HepG2 (cell line): Measurements from ENCODE around the gene MAPK8. TPM values are rescaled to one million over a fixed set of nuclear protein-coding genes. Genes with fewer than 3 reads are reported as not detected.

Experiments used
- ATAC-seq: fragments of 200-7000 bp; cut with Tn5 transposase; 3 replicates; pipeline ENCODE4 v1.9.1; 2020; ENCODE audit warnings: mild to moderate bottlenecking, moderate library complexity
- BruUV-seq: library from RNA; stranded (reverse); fragments of 400-500 nt; replicated peaks from 2 replicates; lab custom pipeline; 2021; lab: Mats Ljungman, UMichigan
- CTCF ChIA-PET: fragments of 300-600 bp; formaldehyde crosslinking; extraction: SDS; loops from one replicate; lab custom pipeline; 2021; ENCODE audit warnings: low total read pairs, inconsistent platforms, low intra/inter-chr PET ratio; lab: Yijun Ruan, JAX
- POLR2A ChIA-PET: fragments of 350-600 bp; sonication (Branson Sonifier 250); formaldehyde crosslinking; loops from one replicate; lab custom pipeline; 2020; ENCODE audit warnings: antibody characterized with exemption, inconsistent platforms; lab: Yijun Ruan, JAX
- DNase-seq: peaks from one replicate; pipeline ENCODE4 v3.0.0-alpha.2; 2015; ENCODE audit warnings: low spot score
- FAIRE-seq: peaks from 3 replicates; lab custom pipeline; 2011; peaks lifted over from hg19 to GRCh38; lab: Jason Lieb, UNC
- H2AFZ ChIP-seq: one replicate; pipeline ENCODE4 v1.6.1; 2011; ENCODE audit warnings: low read length, inconsistent platforms
- H3K27ac ChIP-seq: fragments of 300-600 bp; 3 replicates; pipeline ENCODE4 v1.8.0; 2011; ENCODE audit warnings: mixed run types, mild to moderate bottlenecking, mixed read lengths, low read length, inconsistent platforms; ENCODE audit not compliant: insufficient read depth; ENCODE audit errors: extremely low read length
- H3K27me3 ChIP-seq, 2 experiments: fragments of 200-600 bp in 1 of 2; 2 replicates in 1 of 2; 3 replicates in 1 of 2; pipeline versions ENCODE4 v1.6.0 to v1.8.0; 2011; ENCODE audit warnings: low read length in 2 of 2, mild to moderate bottlenecking in 2 of 2, moderate library complexity in 2 of 2, inconsistent platforms in 1 of 2; ENCODE audit not compliant: insufficient read depth in 2 of 2, control insufficient read depth in 1 of 2
- H3K36me3 ChIP-seq, 2 experiments: fragments of 200-600 bp in 1 of 2; replicated peaks in 1 of 2; 2 replicates in 1 of 2; 3 replicates in 1 of 2; pipeline versions ENCODE4 v1.5.1 to v1.8.0; 2011; ENCODE audit warnings: low read length in 2 of 2, inconsistent platforms in 1 of 2; ENCODE audit not compliant: insufficient read depth in 2 of 2, control insufficient read depth in 1 of 2
- H3K4me1 ChIP-seq: 2 replicates; pipeline ENCODE4 v1.5.1; 2012; ENCODE audit warnings: low read length, inconsistent platforms; ENCODE audit not compliant: insufficient read depth
- H3K4me2 ChIP-seq: 2 replicates; pipeline ENCODE4 v1.6.0; 2011; ENCODE audit warnings: low read depth, low read length, inconsistent platforms
- H3K4me3 ChIP-seq, 3 experiments: fragments of 200-600 bp in 1 of 3; sonication (generic), shearing (Covaris generic) in 1 of 3; replicated peaks in 1 of 3; 2 replicates each; pipeline ENCODE4 v1.5.1; 2011 to 2016; ENCODE audit warnings: low read length in 3 of 3, inconsistent platforms in 2 of 3, low read depth in 2 of 3, mild to moderate bottlenecking in 2 of 3, control low read depth in 1 of 3, mixed read lengths in 1 of 3; ENCODE audit not compliant: insufficient read depth in 1 of 3
- H3K79me2 ChIP-seq: one replicate; pipeline ENCODE4 v1.6.1; 2011; ENCODE audit warnings: low read length, inconsistent platforms; ENCODE audit not compliant: insufficient read depth
- H3K9ac ChIP-seq: 2 replicates; pipeline ENCODE4 v1.6.0; 2011; ENCODE audit warnings: mild to moderate bottlenecking, low read depth, low read length, inconsistent platforms; ENCODE audit not compliant: insufficient read depth
- H3K9me3 ChIP-seq: 2 replicates; pipeline ENCODE4 v1.5.1; 2012; ENCODE audit warnings: mild to moderate bottlenecking, low read length
- H4K20me1 ChIP-seq: 2 replicates; pipeline ENCODE4 v1.6.0; 2011; ENCODE audit warnings: inconsistent platforms, mild to moderate bottlenecking, low read length, moderate library complexity; ENCODE audit not compliant: insufficient read depth
- CENPX ChIP-seq: sonication (generic); formaldehyde crosslinking; IDR thresholded peaks from 2 replicates; pipeline ENCODE4 v1.9.0; 2021; ENCODE audit warnings: mild to moderate bottlenecking, missing genetic modification reagents, moderate library complexity
- IRF9 ChIP-seq: sonication (generic); formaldehyde crosslinking; IDR thresholded peaks from 2 replicates; pipeline ENCODE4 v1.8.0; 2022; ENCODE audit warnings: missing genetic modification reagents, mild to moderate bottlenecking, borderline replicate concordance
- KLF16 ChIP-seq, 2 experiments: sonication (generic) in 1 of 2; formaldehyde crosslinking in 1 of 2; IDR thresholded peaks; 2 replicates each; pipeline versions ENCODE4 v1.6.1 to v1.8.0; 2016 to 2023; ENCODE audit warnings: missing genetic modification reagents in 2 of 2, missing compliant biosample characterization in 1 of 2
- ONECUT2 ChIP-seq: sonication (generic); formaldehyde crosslinking; IDR thresholded peaks from 2 replicates; pipeline ENCODE4 v1.4.0; 2020; ENCODE audit warnings: missing genetic modification reagents
- SMAD3 ChIP-seq: sonication (generic); formaldehyde crosslinking; IDR thresholded peaks from 2 replicates; pipeline ENCODE4 v1.4.0; 2020; ENCODE audit warnings: missing genetic modification reagents
- ZNF292 ChIP-seq: sonication (generic); formaldehyde crosslinking; IDR thresholded peaks from 2 replicates; pipeline ENCODE4 v1.8.1; 2022; ENCODE audit warnings: mild to moderate bottlenecking, low read depth, missing genetic modification reagents, borderline replicate concordance
- ZNF354B ChIP-seq: sonication (generic); formaldehyde crosslinking; IDR thresholded peaks from 2 replicates; pipeline ENCODE4 v1.8.0; 2022; ENCODE audit warnings: mild to moderate bottlenecking, missing genetic modification reagents
- ZNF512 ChIP-seq: sonication (generic); formaldehyde crosslinking; IDR thresholded peaks from 2 replicates; pipeline ENCODE4 v1.4.0; 2020; ENCODE audit warnings: mild to moderate bottlenecking, missing genetic modification reagents
- ZNF547 ChIP-seq: sonication (generic); formaldehyde crosslinking; IDR thresholded peaks from 2 replicates; pipeline ENCODE4 v1.5.1; 2020; ENCODE audit warnings: mild to moderate bottlenecking, missing genetic modification reagents
- WGBS: methylation state at CpG from one replicate; pipeline ENCODE4 v1.1.6; 2017; ENCODE audit warnings: low lambda C conversion rate; 5-methylcytosine and 5-hydroxymethylcytosine counted together
- in situ Hi-C: cut with HindIII; loops from 2 replicates; pipeline ENCODE4 v1.10.0; 2017; ENCODE audit warnings: low pct_unique_long_range_greater_than_20kb; ENCODE audit not compliant: extremely low pct_ligation_motif_present
- intact Hi-C: fragments of 100-400 bp; cut with micrococcal nuclease; formaldehyde crosslinking; loops from one replicate; pipeline ENCODE4 v1.10.0; 2022; ENCODE audit not compliant: unreplicated experiment
- polyA plus RNA-seq, 8 experiments: library from polyadenylated mRNA; depleted of rRNA in 3 of 8; stranded (reverse) in 7 of 8; unstranded in 1 of 8; fragments of >200 nt; fragmentation: Illumina TruSeq in 4 of 8; extraction: Trizol in 4 of 8; gene quantifications; 2 replicates each; pipeline versions ENCODE4 v1.2.1 to v1.2.3, GENCODE V29; 2011 to 2016; ENCODE audit warnings: low read depth in 4 of 8, missing spikeins in 1 of 8, mixed read lengths in 1 of 8; ENCODE audit not compliant: insufficient read depth in 1 of 8
- total RNA-seq, 5 experiments: library from RNA; depleted of rRNA; stranded (reverse); fragments of >200 nt; fragmentation: Illumina TruSeq; extraction: Trizol; gene quantifications; 2 replicates each; pipeline ENCODE4 v1.2.3, GENCODE V29; 2016; ENCODE audit warnings: low read depth in 1 of 5

Gene MAPK8
- total and polyA plus RNA-seq, 2 of the 13 experiments (the other 11 are each of a cell fraction or from before 2014, with no cell fraction given), result 41.6 to 47.3 TPM

DNA sequence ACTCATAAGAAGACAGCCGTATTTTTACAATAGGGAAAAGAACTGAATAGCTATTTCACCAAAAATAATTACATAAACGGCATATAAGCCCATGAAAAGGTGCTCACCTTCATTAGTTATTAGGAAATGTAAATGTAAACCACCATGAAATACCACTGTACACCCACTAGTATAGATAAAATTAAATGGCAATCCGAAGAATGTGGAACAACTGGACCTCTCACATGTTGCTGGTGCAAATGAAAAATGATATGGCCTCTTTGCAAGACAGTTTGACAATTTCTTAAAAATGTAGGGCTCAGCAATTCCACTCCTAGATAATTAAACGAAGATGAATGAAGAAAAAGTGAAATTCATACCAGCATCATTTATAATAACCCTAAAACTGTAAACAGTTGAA is 91.8 kb downstream of the MAPK8 start:
- CTCF ChIA-PET, result no interaction called here
- H3K79me2 ChIP-seq, result no peaks in the 10 kb centered on the region
- no peak overlapping the region for H3K4me2 ChIP-seq
- TF ChIP-seq ZNF512 (no peak), ZNF292 (CRISPR knock-in tag) (no peak), ZNF354B (CRISPR knock-in tag) (no peak), KLF16 (CRISPR knock-in tag; IDR thresholded peaks at IDR 0.05) (no peak)
- no peak for ATAC-seq
- POLR2A ChIA-PET, result no interaction called here
- no peak overlapping the region for H3K27ac ChIP-seq
- no peaks in the 10 kb centered on the region for H3K9me3 ChIP-seq
- no peak for DNase-seq
- H4K20me1 ChIP-seq, result no peaks in the 10 kb centered on the region
- H3K4me1 ChIP-seq, result no peaks in the 10 kb centered on the region
- 95% methylated on average over 4 of the region's 4 CpGs for WGBS
- in situ Hi-C loops, result no loop called here
- no peak overlapping the region for H3K4me3 ChIP-seq
- no peaks in the 10 kb centered on the region for H3K36me3 ChIP-seq
- no TSS peak for BruUV-seq
- intact Hi-C loops, result no loop called here
- H3K9ac ChIP-seq, result no peak overlapping the region
- no peak overlapping the region for H2AFZ ChIP-seq
- H3K27me3 ChIP-seq, result no peaks in the 10 kb centered on the region
- no peak for FAIRE-seq

- no peak for FAIRE-seq
- DNase-seq, result no peak
- in situ Hi-C loops, result no loop called here
- H3K4me3 ChIP-seq, result no peak overlapping the region
- ChIA-PET CTCF (no interaction called here), POLR2A (no interaction called here)
- WGBS, result 97% methylated on average over 5 of the region's 5 CpGs
- TF ChIP-seq CENPX (CRISPR knock-in tag), result no peak
- TF ChIP-seq ONECUT2 (CRISPR knock-in tag), result no peak
- TF ChIP-seq ZNF547 (CRISPR knock-in tag), result no peak
- no peak for TF ChIP-seq IRF9 (CRISPR knock-in tag)
- TF ChIP-seq ZNF354B (CRISPR knock-in tag), result no peak
- TF ChIP-seq SMAD3 (CRISPR knock-in tag), result no peak
- TF ChIP-seq, all 625 proteins: peak for 0
- H3K27ac ChIP-seq, result no peak overlapping the region
- no peaks in the 10 kb centered on the region for H3K4me1 ChIP-seq
- H3K36me3 ChIP-seq, result no peaks in the 10 kb centered on the region
- no peaks in the 10 kb centered on the region for H3K9me3 ChIP-seq
- no peak overlapping the region for H3K9ac ChIP-seq
- no peaks in the 10 kb centered on the region for H3K79me2 ChIP-seq
- no peak overlapping the region for H2AFZ ChIP-seq
- intact Hi-C loops, result no loop called here
- no peak overlapping the region for H3K4me2 ChIP-seq
- no peak for ATAC-seq
- BruUV-seq, result no TSS peak
- H4K20me1 ChIP-seq, result no peaks in the 10 kb centered on the region
- H3K27me3 ChIP-seq, result no peaks in the 10 kb centered on the region
These were observed 92.6 kb downstream of the MAPK8 start for GRCh38 chr10:48399056-48399541.
